ENCODE results near the gene ASXL3. TPM values are rescaled to one million over a fixed set of nuclear protein-coding genes. Genes with fewer than 3 reads are reported as not detected.

ASXL3 gene
- total and polyA plus RNA-seq, 2 donors (not counting 1 experiment from before 2014, with no cell fraction given) = 0.02 TPM; not detected in 1

- intact Hi-C loops (cut with micrococcal nuclease) = no loop called here
- TF ChIP-seq CTCF (IDR thresholded peaks at IDR 0.05) (no peak), EZH2 (IDR thresholded peaks at IDR 0.05; ENCODE audit: borderline replicate concordance, insufficient read depth, low read depth, low read length, poor library complexity, severe bottlenecking) (no peak)
- no peaks in the 10 kb centered on the region for H3K4me1 Mint-ChIP-seq
Observed at GRCh38 chr18:33781429-33781828, 203.4 kb downstream of the ASXL3 start.

More at GRCh38 chr18:33781429-33781828, 203.4 kb downstream of the ASXL3 start:
- Histone ChIP-seq H3K36me3 (replicated peaks in 1 of 2; ENCODE audit: control extremely low read depth in 1 of 2, control insufficient read depth in 1 of 2, extremely low read depth in 1 of 2, insufficient read depth in 2 of 2, low read length in 1 of 2) (no peaks in the 10 kb centered on the region), H3K79me2 (ENCODE audit: control insufficient read depth, insufficient read depth, low read length) (no peaks in the 10 kb centered on the region), H4K20me1 (ENCODE audit: control insufficient read depth, insufficient read depth, low read length, poor library complexity, severe bottlenecking) (no peaks in the 10 kb centered on the region), H3K4me3 (ENCODE audit: control extremely low read depth in 1 of 5, extremely low read depth in 1 of 5, insufficient read depth in 1 of 5, low read depth in 2 of 5, low read length in 4 of 5) (no peak overlapping the region), H2AFZ (ENCODE audit: insufficient read depth, low read depth, low read length, poor library complexity, severe bottlenecking) (no peak overlapping the region), H3K4me1 (ENCODE audit: control insufficient read depth in 2 of 2, insufficient read depth in 2 of 2, low read length in 2 of 2) (no peaks in the 10 kb centered on the region), H3K4me2 (replicated peaks; ENCODE audit: low read depth, low read length, poor library complexity, severe bottlenecking) (no peak overlapping the region), H3K9ac (ENCODE audit: low read length) (no peak overlapping the region), H3K9me3 (ENCODE audit: control extremely low read depth in 1 of 3, control insufficient read depth in 2 of 3, insufficient read depth in 1 of 3, low read length in 2 of 3) (no peaks in the 10 kb centered on the region), H3K27me3 (replicated peaks in 1 of 4; ENCODE audit: control extremely low read depth in 1 of 4, control insufficient read depth in 3 of 4, insufficient read depth in 4 of 4, low read length in 3 of 4) (no peaks in the 10 kb centered on the region), H3K27ac (ENCODE audit: low read length in 2 of 2) (no peak overlapping the region)
- POLR2A ChIA-PET = no interaction called here
- DNase-seq (no peak), ATAC-seq (ENCODE audit: low read depth) (no peak)
- CTCF ChIA-PET = no interaction called here
- Mint-ChIP-seq H3K27ac (no peak overlapping the region), H3K9me3 (ENCODE audit: insufficient read depth) (no peaks in the 10 kb centered on the region), H3K27me3 (no peaks in the 10 kb centered on the region), H3K4me3 (no peak overlapping the region)

Other genes starting within 250 kb of the ASXL3 start
- not detected in 2 replicates for gene CCDC178, start 137.5 kb upstream of the ASXL3 start, total RNA-seq
- not detected in 2 replicates for gene CCDC178, start 137.5 kb upstream of the ASXL3 start, polyA plus RNA-seq